Measurements from ENCODE around the gene NCOA1.
"Not testable (repeated sequence)": the region's sequence is repeated elsewhere in the genome, so short reads cannot be mapped to it uniquely, and the experiment has no call there.

DNA sequence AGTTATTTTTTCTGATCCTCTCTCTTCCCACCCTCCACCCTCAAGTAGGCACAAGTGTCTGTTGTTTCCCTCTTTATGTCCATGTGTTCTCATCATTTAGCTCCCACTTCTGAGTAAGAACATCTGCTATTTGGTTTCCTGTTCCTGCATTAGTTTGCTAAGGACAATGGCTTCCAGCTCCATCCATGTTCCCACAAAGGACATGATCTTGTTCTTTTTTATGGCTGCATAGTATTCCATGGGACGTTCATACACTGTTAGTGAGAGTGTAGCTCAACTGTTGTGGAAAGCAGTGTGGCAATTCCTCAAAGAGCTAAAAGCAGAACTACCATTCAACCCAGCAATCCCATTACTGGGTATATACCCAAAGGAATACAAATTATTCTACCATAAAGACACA, 22.6 kb upstream of the NCOA1 start:
- TF ChIP-seq POLR2AphosphoS5 (IDR thresholded peaks at IDR 0.05; ENCODE audit: low read depth, low read length); TCF12 (IDR thresholded peaks at IDR 0.05); RCOR1 (IDR thresholded peaks at IDR 0.05; ENCODE audit: low read length); CTCF (IDR thresholded peaks at IDR 0.05); TAF1 (IDR thresholded peaks at IDR 0.05; ENCODE audit: borderline replicate concordance, low read depth, low read length); EZH2phosphoT487 (IDR thresholded peaks at IDR 0.05; ENCODE audit: borderline replicate concordance, low read depth); EP300 (IDR thresholded peaks at IDR 0.05; ENCODE audit: borderline replicate concordance in 1 of 2, low read depth in 1 of 2, low read length in 1 of 2): not testable (repeated sequence)
